ENCODE data around the gene TRDMT1. TPM values are rescaled to one million over a fixed set of nuclear protein-coding genes. Genes with fewer than 3 reads are reported as not detected.

The TRDMT1 gene
- total RNA-seq, 1 experiment from 2014 or later = 20.2 TPM

- TF ChIP-seq CTCF (conservative IDR thresholded peaks at IDR 0.05) = no peak
- Mint-ChIP-seq H3K27me3 (ENCODE audit: low read depth) (no peaks in the 10 kb centered on the region), H3K36me3 (ENCODE audit: insufficient read depth in 1 of 3, low read depth in 3 of 3) (no peaks in the 10 kb centered on the region; a peak in 1 of 7 replicates), H3K9me3 (no peaks in the 10 kb centered on the region), H3K27ac (peak overlapping the region in 1 of 3 experiments; percentile 9; a peak in 2 of 7 replicates), H3K4me3 (no peak overlapping the region), H3K4me1 (peaks cover 44 to 52% of the 10 kb centered on the region in 2 experiments)
- H3K79me1 ChIP-seq (ENCODE audit: insufficient read depth, low read depth, low read length, poor library complexity, severe bottlenecking) = no peaks in the 10 kb centered on the region
- WGBS (ENCODE audit: extremely low coverage, insufficient read length, low lambda C conversion rate) = no CpG with 5 or more reads among the region's 2 CpGs
- no peaks in the 10 kb centered on the region for H3K79me2 ChIP-seq (ENCODE audit: insufficient read depth, low read length)
- no peaks in the 10 kb centered on the region for H3K23me2 ChIP-seq (ENCODE audit: insufficient read length, low read depth, low read length, poor library complexity, severe bottlenecking)
- no peak overlapping the region for H3K14ac ChIP-seq (ENCODE audit: insufficient read depth, low read length)
- H4K5ac ChIP-seq (ENCODE audit: insufficient read length, low read depth, low read length) = no peak overlapping the region
- H3K9me3 ChIP-seq (ENCODE audit: control insufficient read depth, low read depth, low read length) = no peaks in the 10 kb centered on the region
- no peak overlapping the region for H2BK5ac ChIP-seq (ENCODE audit: insufficient read length, low read length)
- no peak overlapping the region for H3T11ph ChIP-seq (ENCODE audit: low read length)
- H3K9ac ChIP-seq (ENCODE audit: extremely low read depth, insufficient read length, low read length) = no peak overlapping the region
- no peak overlapping the region for H2BK15ac ChIP-seq (ENCODE audit: low read depth, low read length)
- H3K18ac ChIP-seq (ENCODE audit: insufficient read length, low read depth, low read length) = no peak overlapping the region
- peaks cover 7% of the 10 kb centered on the region; the same call in 1 of the 2 replicates for H3K4me1 ChIP-seq (ENCODE audit: insufficient read depth, low read length)
- no peak overlapping the region for H4K91ac ChIP-seq (ENCODE audit: insufficient read length, low read depth, low read length)
- no peak overlapping the region for H4K8ac ChIP-seq (replicated peaks; ENCODE audit: insufficient read length, low read depth, low read length)
- no peak overlapping the region for H2AK5ac ChIP-seq (ENCODE audit: insufficient read length, low read length)
- H2BK20ac ChIP-seq (ENCODE audit: low read depth, low read length, poor library complexity, severe bottlenecking) = no peak overlapping the region
- no peaks in the 10 kb centered on the region for H3K27me3 ChIP-seq (ENCODE audit: insufficient read depth, low read length)
- DNase-seq = no peak
- H2BK120ac ChIP-seq (ENCODE audit: low read depth, low read length, poor library complexity, severe bottlenecking) = no peak overlapping the region
- no peak overlapping the region for H2BK12ac ChIP-seq (ENCODE audit: insufficient read length, low read depth, low read length)
- no peak overlapping the region for H3K4ac ChIP-seq (ENCODE audit: low read depth, low read length)
- no peak overlapping the region for H3K27ac ChIP-seq (ENCODE audit: insufficient read length, low read depth, low read length)
- no peak overlapping the region for H3K4me2 ChIP-seq (ENCODE audit: insufficient read depth, insufficient read length, low read length)
- no peak overlapping the region for H3K56ac ChIP-seq (ENCODE audit: insufficient read length, low read depth, low read length)
- H4K20me1 ChIP-seq (ENCODE audit: control insufficient read depth, insufficient read depth, insufficient read length) = no peaks in the 10 kb centered on the region
- H3K23ac ChIP-seq (ENCODE audit: insufficient read length, low read depth, low read length) = no peak overlapping the region
- no peak overlapping the region for H2AFZ ChIP-seq (ENCODE audit: low read length)
Observed at GRCh38 chr10:17213646-17214349, 12.3 kb upstream of the TRDMT1 start.

Data from H9 (cell line).